ENCODE measurements around the gene ATP5PO.

GRCh38 chr21:33948951-33949444 is 33.4 kb upstream of the ATP5PO start:
- TF ChIP-seq CTCF (IDR thresholded peaks at IDR 0.05; ENCODE audit: low read depth, low read length, poor library complexity, severe bottlenecking) (no peak), EZH2phosphoT487 (IDR thresholded peaks at IDR 0.05; ENCODE audit: borderline replicate concordance, low read length) (no peak)

All from DOHH2 (cell line).